ENCODE measurements around the gene CNDP2. TPM values are rescaled to one million over a fixed set of nuclear protein-coding genes. Genes with fewer than 3 reads are reported as not detected.

Gene CNDP2
- total RNA-seq, 1 donor from 2014 or later: 58.7 TPM

DNA sequence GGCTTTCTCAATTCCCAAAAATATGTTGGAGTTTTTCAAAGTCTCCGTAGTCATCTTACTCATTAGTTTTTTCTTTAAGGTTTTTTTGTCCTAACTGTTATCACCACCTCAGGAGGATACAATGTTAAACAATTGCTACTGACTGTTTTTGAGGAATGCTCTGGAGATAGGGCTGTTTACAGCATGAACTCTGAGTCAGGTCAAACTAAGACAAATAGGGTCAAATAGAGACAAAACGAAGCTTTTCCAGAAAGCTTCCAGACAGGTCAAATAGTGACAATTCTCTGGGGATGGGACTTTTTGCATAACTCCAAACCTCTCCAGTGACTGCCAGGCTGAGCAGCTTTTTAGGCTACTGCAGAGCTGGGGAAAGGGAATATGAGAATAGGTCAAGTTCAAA lies 23.9 kb upstream of the CNDP2 start:
- DNase-seq (ENCODE audit: low spot score): no peak

GRCh38 chr18:74473976-74474640 lies 22.1 kb upstream of the CNDP2 start:
- no peak for DNase-seq (ENCODE audit: low spot score)

DNA sequence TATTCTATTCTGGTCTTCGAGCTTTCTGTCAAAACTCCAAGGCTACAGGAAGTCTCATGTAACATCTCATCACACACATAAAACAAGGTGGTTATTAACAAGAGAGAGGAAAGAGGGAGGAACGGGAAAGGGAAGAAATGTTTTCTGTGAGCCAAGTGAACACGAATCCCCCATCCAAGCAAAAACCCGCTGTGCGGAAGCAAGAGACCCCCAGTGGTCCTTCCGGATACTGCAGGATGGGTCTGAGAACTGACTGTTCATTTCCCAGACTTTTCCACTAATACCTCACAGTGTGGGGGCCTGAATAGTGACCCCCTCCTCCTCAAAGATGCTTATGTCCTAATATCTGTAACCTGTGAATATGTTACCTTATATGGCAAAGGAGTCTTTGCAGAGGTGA lies 20.0 kb upstream of the CNDP2 start:
- DNase-seq (ENCODE audit: low spot score): no peak

DNA sequence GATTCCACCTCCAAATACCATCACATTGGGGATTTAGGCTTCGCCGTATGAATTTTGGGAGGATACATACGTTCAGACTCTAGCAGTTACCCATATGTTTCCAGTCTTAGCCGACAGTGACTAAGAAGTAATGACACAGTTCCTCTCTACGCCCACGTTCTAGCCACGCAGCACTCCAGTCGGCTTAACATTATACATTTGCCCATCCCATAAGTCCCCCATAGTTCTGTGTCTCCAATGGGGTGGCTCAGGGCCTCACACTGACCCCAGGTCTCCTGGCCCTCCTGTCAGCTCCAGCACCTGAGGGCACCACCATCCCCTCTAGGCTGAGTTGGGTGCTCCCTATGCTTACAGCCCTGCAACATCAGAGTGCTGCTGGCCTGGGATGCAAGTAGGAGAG lies 18.4 kb upstream of the CNDP2 start:
- DNase-seq (ENCODE audit: low spot score): no peak

GRCh38 chr18:74478316-74478715 lies 17.8 kb upstream of the CNDP2 start:
- DNase-seq (ENCODE audit: low spot score): no peak

- DNase-seq (ENCODE audit: low spot score): no peak
Observed at GRCh38 chr18:74478880-74479279, 17.3 kb upstream of the CNDP2 start.

DNA sequence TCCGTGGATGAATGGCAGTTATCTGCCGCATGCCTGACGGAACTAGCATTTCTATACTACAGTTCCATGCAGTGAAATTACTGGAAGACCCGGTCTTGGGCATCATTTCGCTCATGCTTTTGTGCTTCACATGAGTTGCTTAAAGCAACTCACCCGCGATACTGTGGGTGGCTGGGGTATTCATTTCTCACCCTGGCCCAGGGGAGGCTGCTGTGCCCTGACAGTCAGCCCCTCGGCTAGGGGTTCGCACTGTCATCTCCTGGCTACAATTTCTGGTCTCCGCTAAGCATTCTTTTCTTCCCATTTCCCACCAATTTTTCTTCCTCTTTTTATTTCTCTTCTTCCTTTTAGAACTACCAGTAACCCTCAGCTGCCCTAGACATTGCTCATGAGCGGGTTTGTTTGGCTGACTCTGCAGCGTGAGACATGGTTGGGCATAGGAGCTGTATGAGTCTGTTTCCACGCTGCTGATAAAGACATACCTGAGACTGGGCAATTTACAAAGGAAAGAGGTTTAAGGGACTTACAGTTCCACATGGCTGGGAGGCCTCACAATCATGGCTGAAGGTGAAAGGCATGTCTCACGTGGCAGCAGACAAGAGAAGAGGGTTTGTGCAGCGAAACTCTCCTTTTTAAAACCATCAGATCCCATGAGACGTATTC lies 16.5 kb upstream of the CNDP2 start:
- DNase-seq (ENCODE audit: low spot score): no peak

DNA sequence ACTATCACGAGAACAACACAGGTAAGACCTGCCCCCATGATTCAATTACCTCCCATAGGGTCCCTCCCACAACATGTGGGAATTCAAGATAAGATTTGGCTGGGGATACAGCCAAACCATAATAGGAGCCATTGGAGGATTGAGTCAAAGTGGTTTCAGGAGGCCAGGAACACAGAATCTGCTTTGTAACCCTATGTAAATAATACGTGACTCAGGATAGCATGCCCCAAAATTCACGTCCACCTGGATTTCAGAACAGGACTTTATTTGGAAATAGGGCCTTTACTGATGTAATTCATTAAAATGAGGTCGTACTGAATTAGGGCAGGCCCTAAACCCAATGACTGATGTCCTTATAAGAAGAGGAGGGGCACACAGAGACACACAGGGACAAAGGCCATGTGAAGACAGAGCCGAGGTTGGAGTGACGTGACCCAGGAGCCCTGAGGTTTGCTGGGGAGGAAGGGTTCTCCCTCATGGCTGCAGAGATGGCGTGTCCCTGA lies 16.0 kb upstream of the CNDP2 start:
- DNase-seq (ENCODE audit: low spot score): no peak

DNA sequence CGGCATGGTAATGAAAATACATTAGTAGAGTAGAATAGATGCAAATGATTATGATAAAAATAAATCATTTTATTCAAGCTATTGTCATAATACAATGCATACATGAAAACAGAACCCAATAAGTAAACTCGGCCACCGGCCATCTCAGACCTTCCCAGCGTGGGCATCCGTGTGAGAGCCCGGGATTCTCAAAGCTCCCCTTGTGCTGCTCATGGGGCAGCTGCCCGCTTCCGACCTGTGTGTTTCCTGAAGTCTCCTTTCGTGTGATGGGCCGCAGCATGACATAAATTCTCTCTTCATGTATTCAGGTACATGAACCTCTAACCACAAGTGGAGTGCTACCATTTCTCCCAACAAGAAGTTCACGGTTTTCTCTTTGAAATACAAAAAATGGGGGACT lies 13.5 kb upstream of the CNDP2 start:
- no peak for DNase-seq (ENCODE audit: low spot score)

DNA sequence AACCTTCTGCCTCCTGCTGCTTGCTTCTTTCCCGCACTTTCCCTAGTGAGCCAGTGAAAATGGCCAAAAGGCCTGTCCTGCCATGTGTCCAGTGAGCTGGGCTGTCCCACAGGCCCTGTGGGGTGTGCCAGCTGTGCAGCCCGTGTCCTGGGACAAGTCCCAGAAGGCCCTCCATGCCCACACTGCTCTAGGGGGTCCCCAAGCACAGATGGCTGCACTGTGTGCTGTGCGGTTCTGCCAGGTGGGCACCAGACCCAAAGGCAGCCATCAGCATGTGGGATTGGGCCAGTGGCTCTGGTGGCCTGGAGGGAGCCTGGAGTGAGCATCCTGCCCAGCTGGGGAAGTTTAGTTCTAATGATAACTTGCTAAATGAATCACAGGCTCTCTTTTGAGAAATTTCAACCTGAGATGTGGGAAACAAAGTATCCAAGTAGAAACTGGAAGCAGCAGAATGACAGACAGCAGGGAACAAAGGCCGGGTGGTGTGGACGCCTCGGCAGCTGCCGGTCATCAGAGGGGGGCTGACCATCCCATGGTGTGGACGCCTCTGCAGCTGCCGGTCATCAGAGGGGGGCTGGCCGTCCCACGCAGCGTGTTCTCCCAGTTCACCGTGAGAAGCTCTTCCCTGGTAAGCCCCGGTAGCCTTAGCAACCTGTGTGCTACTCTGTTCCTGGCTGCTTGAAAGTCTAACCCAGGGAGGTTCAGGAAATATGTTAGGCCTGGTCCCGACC lies 9.9 kb upstream of the CNDP2 start:
- DNase-seq (ENCODE audit: low spot score): no peak

DNA sequence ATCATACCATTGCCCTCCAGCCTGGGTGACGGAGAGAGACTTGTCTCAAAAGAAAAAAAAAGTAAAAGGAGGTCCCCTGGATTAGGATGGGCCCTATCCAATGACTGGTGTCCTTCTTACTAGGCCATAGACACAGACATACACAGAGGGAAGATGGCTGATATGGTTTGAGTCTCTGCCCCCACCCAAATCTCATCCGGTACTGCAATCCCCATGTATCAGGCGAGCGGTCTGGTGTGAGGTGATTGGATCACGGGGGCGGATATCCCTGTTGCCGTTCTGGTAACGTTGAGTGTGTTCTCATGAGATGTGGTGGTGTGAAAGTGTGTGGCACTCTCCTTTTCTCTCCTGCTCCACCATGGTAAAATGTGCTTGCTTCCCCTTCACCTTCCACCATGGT lies 7.8 kb upstream of the CNDP2 start:
- no peak for DNase-seq (ENCODE audit: low spot score)

DNA sequence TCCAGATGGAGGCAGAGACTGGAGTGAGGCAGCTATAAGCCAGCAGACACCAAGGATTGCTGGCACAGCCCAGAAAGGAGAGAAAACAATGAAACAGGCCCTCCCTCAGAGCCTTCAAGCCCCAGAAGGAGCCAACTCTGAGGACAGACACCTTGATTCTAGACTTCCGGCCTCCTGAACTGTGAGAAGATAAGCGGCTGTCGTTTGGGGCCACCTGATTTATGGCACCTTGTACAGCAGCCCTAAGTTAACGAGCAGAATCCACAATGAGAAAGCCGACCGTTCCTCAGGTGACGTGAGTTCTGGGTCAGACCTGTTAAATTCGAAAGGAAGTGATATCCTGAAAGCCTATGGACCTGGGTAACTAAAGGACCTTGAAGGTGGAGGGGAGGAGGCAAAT lies 7.3 kb upstream of the CNDP2 start:
- DNase-seq (ENCODE audit: low spot score): no peak

GRCh38 chr18:74489676-74490075 lies 6.5 kb upstream of the CNDP2 start:
- DNase-seq (ENCODE audit: low spot score): no peak

GRCh38 chr18:74492259-74492658 lies 3.9 kb upstream of the CNDP2 start:
- no peak for DNase-seq (ENCODE audit: low spot score)

GRCh38 chr18:74493689-74494088 lies 2.5 kb upstream of the CNDP2 start:
- peak; percentile 67 for DNase-seq (ENCODE audit: low spot score)

- DNase-seq (ENCODE audit: low spot score): no peak
Observed at GRCh38 chr18:74494514-74494913, 1.6 kb upstream of the CNDP2 start.

GRCh38 chr18:74496508-74497323 lies 553 bp downstream of the CNDP2 start:
- peak; percentile 58 for DNase-seq (ENCODE audit: low spot score)

DNA sequence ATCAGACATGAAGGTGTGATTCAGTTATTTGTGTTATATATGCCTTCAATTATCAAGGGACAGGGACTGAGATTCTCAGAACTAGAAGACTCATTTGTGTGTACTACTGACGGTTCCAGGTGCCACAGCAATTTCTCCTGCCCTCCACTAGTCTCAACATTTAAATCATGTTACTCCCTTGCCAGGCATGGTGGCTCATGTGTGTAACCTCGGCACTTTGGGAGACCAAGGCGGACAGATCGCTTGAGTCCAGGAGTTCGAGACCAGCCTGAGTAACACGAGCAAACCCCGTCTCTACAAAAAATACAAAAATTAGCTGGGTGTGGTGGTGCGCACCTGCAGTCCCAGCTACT lies 1.1 kb downstream of the CNDP2 start:
- no peak for DNase-seq (ENCODE audit: low spot score)

DNA sequence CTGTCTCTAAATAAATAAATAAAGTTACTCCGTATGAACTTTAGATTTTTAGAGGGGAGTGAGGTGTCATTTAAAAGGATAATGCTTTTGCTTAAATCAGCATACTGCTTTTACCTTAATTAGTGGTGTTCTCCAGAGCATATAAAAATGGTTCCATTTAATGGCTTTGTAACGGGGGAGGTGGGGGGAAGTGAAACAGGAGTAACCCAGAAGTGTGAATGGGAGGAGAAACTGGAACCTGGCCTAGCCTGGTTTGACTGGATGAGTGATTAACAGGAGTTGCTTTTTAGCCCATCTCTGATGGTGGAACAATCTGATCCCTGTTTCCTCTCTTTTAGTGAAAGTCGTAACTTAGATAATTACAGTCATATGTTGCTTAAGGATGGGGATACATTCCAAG lies 1.6 kb downstream of the CNDP2 start:
- no peak for DNase-seq (ENCODE audit: low spot score)

DNA sequence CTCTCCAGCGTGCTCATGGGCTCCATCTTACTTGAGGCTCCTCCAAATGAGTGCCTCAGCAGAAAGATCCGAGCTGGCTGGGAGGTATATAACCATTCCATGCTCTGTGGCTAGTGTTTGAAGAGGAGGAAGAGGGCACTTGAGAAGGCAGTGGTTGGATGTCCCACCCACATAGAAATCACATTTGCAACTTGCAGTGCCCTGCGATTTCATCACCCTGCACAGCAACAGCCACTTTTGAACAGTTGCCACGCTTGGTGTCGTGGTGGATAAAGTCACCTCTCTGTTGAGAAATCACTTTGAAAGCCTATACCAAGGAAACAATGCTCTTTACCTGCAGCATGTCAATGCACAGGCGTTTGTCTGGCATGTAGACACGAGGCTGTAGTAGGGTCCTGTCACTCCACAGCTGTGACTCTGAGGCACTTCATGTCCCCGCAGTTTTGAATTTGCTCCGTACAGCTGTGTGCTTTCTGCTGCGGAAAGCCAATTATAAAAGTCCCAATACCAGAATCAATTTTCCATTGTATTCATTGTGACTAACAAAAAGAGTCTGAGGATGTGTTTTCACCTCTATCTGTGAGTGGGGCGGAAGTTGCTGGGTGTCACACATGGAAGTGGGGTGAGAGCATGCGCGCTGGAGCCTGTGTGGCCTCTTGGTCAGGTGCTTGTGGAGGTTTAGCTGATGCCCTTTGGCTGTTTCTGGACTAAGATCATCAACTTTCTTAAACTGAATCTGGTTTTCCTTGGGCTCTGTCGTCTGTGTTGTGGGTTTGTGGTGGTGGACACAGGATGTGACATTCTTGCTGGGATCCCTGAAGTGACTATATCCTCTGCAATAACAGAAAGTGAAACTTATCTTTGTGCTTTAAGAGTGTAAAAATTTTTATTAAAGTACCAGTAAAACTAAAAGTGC lies 2.8 kb downstream of the CNDP2 start:
- DNase-seq (ENCODE audit: low spot score): peak; percentile 18

DNA sequence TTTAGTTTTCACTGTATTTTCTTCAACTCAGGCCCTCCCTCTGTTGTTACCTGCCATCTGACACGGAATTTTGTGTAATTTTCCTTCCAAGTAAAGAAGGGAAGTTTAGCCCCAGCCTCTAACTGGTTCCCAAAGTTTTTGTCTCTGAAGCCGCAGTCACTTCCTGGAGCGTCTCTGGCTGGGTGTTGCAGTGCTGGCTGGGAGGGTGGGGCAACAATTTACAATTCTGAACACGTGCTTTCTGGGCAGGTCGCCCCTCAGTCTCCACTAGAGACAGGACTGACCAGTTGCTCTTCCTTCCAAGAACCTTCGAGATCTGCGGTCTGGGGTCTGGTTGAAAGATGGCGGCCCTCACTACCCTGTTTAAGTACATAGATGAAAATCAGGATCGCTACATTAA lies 3.5 kb downstream of the CNDP2 start:
- DNase-seq (ENCODE audit: low spot score): peak; percentile 56

All from umbilical cord (tissue), 2 donors.